Panc1 (cell line): ENCODE measurements around the gene ARHGAP31. TPM values are rescaled to one million over a fixed set of nuclear protein-coding genes. Genes with fewer than 3 reads are reported as not detected.

Source experiments
- ATAC-seq: fragments of 200-7000 bp; cut with Tn5 transposase; 2 replicates; pipeline ENCODE4 v1.9.1; 2020; ENCODE audit warnings: mild to moderate bottlenecking, moderate library complexity
- BruUV-seq: library from RNA; stranded (reverse); fragments of 400-500 nt; replicated peaks from 2 replicates; lab custom pipeline; 2021; lab: Mats Ljungman, UMichigan
- CTCF ChIA-PET: fragments of 300-600 bp; sonication (Branson Sonifier 250); formaldehyde crosslinking; loops from one replicate; lab custom pipeline; 2022; ENCODE audit warnings: antibody characterized with exemption; lab: Charles Lee
- POLR2A ChIA-PET: fragments of 300-600 bp; sonication (Branson Sonifier 250); formaldehyde crosslinking; loops from one replicate; lab custom pipeline; 2022; ENCODE audit warnings: antibody characterized with exemption; lab: Charles Lee
- DNase-seq: peaks from one replicate; pipeline ENCODE4 v3.0.0-alpha.2; 2010; ENCODE audit warnings: low read depth, low spot score
- H3K27ac ChIP-seq: 2 replicates; pipeline ENCODE4 v1.5.1; 2011; ENCODE audit warnings: mild to moderate bottlenecking, low read length, inconsistent platforms
- H3K27me3 ChIP-seq: fragments of 200-500 bp; sonication (Bioruptor generic); 2 replicates; pipeline ENCODE4 v1.6.0; 2014; ENCODE audit warnings: low read length, inconsistent platforms; ENCODE audit not compliant: control insufficient read depth, insufficient read depth
- H3K36me3 ChIP-seq: fragments of 200-500 bp; sonication (Bioruptor generic); 2 replicates; pipeline ENCODE4 v1.5.1; 2014; ENCODE audit warnings: inconsistent platforms, mild to moderate bottlenecking, low read length, moderate library complexity; ENCODE audit not compliant: control insufficient read depth, insufficient read depth
- H3K4me1 ChIP-seq: 2 replicates; pipeline ENCODE4 v1.5.1; 2011; ENCODE audit warnings: inconsistent platforms, mild to moderate bottlenecking, low read length, moderate library complexity; ENCODE audit not compliant: control insufficient read depth, insufficient read depth
- H3K4me3 ChIP-seq, 2 experiments: 2 replicates each; pipeline ENCODE4 v1.5.1; 2011 to 2012; ENCODE audit warnings: low read depth in 2 of 2, low read length in 2 of 2, mild to moderate bottlenecking in 2 of 2, inconsistent platforms in 1 of 2, moderate library complexity in 1 of 2
- H3K9me3 ChIP-seq: fragments of 200-500 bp; sonication (Bioruptor generic); 2 replicates; pipeline ENCODE4 v1.5.1; 2014; ENCODE audit warnings: low read depth, mild to moderate bottlenecking, inconsistent platforms, low read length, moderate library complexity; ENCODE audit not compliant: control insufficient read depth, insufficient read depth
- POLR2AphosphoS5 ChIP-seq: IDR thresholded peaks from 2 replicates; pipeline ENCODE4 v1.6.1; 2012; ENCODE audit warnings: mild to moderate bottlenecking, low read depth, low read length, moderate library complexity
- SIN3A ChIP-seq: IDR thresholded peaks from 2 replicates; pipeline ENCODE4 v1.6.1; 2012; ENCODE audit warnings: low read depth, mild to moderate bottlenecking, low read length, moderate library complexity, borderline replicate concordance; ENCODE audit not compliant: insufficient read depth
- TCF7L2 ChIP-seq: IDR thresholded peaks from 2 replicates; pipeline ENCODE4 v1.6.1; 2011; ENCODE audit warnings: mild to moderate bottlenecking, low read depth, low read length, inconsistent platforms
- in situ Hi-C: cut with HindIII; loops from 2 replicates; pipeline ENCODE4 v1.10.0; 2016; ENCODE audit warnings: low sequenced_read_pairs, low pct_unique_long_range_greater_than_20kb
- intact Hi-C: fragments of 100-400 bp; cut with micrococcal nuclease; formaldehyde crosslinking; loops from one replicate; pipeline ENCODE4 v1.10.0; 2022; ENCODE audit not compliant: unreplicated experiment
- total RNA-seq: library from RNA; stranded (reverse); gene quantifications from one replicate; pipeline ENCODE4 v1.2.1, GENCODE V29; 2021; ENCODE audit not compliant: unreplicated experiment
- TF ChIP-seq, protein P1 (sequence below), 2 experiments: IDR thresholded peaks; 2 replicates each; pipeline ENCODE4 v1.6.1; 2011 to 2012; ENCODE audit warnings: low read depth in 2 of 2, control low read depth in 1 of 2, low read length in 1 of 2, mild to moderate bottlenecking in 1 of 2, moderate library complexity in 1 of 2; ENCODE audit not compliant: insufficient read depth in 1 of 2
- TF ChIP-seq, protein P2 (sequence below): fragments of 450-650 bp; IDR thresholded peaks from 2 replicates; pipeline ENCODE4 v1.5.1; 2017; ENCODE audit warnings: mild to moderate bottlenecking

The ARHGAP31 gene
- total RNA-seq, 1 experiment from 2014 or later, result 7.6 TPM

DNA sequence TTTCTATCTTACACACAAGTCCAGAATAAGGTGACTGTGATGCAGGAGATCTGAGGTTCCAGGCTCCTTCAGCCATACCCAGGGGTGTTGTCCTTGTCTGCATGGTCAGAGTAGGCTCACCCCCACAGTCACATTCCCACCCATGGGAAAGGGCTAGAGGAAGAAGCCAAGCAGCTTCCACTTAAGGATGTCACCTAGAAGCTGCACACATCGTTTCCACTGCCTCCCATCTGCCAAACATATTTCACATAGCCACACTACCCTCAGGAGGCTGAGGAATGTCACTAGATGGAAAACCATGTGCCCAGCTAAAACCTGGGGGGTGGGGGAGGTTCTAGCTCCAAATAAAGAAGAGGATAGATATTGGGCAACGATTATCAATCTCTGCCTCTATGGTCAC lies 111.1 kb downstream of the ARHGAP31 start:
- no peaks in the 10 kb centered on the region for H3K27me3 ChIP-seq

GRCh38 chr3:119408243-119408950 lies 114.2 kb downstream of the ARHGAP31 start:
- H3K27me3 ChIP-seq, result no peaks in the 10 kb centered on the region
- TF ChIP-seq SIN3A (no peak), POLR2AphosphoS5 (no peak), TCF7L2 (no peak)
- TF ChIP-seq, protein P1, sequence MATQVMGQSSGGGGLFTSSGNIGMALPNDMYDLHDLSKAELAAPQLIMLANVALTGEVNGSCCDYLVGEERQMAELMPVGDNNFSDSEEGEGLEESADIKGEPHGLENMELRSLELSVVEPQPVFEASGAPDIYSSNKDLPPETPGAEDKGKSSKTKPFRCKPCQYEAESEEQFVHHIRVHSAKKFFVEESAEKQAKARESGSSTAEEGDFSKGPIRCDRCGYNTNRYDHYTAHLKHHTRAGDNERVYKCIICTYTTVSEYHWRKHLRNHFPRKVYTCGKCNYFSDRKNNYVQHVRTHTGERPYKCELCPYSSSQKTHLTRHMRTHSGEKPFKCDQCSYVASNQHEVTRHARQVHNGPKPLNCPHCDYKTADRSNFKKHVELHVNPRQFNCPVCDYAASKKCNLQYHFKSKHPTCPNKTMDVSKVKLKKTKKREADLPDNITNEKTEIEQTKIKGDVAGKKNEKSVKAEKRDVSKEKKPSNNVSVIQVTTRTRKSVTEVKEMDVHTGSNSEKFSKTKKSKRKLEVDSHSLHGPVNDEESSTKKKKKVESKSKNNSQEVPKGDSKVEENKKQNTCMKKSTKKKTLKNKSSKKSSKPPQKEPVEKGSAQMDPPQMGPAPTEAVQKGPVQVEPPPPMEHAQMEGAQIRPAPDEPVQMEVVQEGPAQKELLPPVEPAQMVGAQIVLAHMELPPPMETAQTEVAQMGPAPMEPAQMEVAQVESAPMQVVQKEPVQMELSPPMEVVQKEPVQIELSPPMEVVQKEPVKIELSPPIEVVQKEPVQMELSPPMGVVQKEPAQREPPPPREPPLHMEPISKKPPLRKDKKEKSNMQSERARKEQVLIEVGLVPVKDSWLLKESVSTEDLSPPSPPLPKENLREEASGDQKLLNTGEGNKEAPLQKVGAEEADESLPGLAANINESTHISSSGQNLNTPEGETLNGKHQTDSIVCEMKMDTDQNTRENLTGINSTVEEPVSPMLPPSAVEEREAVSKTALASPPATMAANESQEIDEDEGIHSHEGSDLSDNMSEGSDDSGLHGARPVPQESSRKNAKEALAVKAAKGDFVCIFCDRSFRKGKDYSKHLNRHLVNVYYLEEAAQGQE (IDR thresholded peaks at IDR 0.05; ENCODE audit: insufficient read depth in 1 of 2, low read depth in 2 of 2, low read length in 1 of 2), result no peak
- TF ChIP-seq, protein P2, sequence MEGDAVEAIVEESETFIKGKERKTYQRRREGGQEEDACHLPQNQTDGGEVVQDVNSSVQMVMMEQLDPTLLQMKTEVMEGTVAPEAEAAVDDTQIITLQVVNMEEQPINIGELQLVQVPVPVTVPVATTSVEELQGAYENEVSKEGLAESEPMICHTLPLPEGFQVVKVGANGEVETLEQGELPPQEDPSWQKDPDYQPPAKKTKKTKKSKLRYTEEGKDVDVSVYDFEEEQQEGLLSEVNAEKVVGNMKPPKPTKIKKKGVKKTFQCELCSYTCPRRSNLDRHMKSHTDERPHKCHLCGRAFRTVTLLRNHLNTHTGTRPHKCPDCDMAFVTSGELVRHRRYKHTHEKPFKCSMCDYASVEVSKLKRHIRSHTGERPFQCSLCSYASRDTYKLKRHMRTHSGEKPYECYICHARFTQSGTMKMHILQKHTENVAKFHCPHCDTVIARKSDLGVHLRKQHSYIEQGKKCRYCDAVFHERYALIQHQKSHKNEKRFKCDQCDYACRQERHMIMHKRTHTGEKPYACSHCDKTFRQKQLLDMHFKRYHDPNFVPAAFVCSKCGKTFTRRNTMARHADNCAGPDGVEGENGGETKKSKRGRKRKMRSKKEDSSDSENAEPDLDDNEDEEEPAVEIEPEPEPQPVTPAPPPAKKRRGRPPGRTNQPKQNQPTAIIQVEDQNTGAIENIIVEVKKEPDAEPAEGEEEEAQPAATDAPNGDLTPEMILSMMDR, result no peak
- DNase-seq (no peak), ATAC-seq (no peak)
- POLR2A ChIA-PET, result no interaction called here
- intact Hi-C loops (no loop called here), in situ Hi-C loops (no loop called here)
- H3K27ac ChIP-seq, result no peak overlapping the region
- H3K36me3 ChIP-seq, result no peaks in the 10 kb centered on the region
- no peak overlapping the region for H3K4me3 ChIP-seq
- no peaks in the 10 kb centered on the region for H3K9me3 ChIP-seq
- CTCF ChIA-PET, result no interaction called here
- no peaks in the 10 kb centered on the region for H3K4me1 ChIP-seq
- BruUV-seq, result no TSS peak

More for the DNA sequence above, 111.1 kb downstream of the ARHGAP31 start:
- intact Hi-C loops (no loop called here), in situ Hi-C loops (no loop called here)
- CTCF ChIA-PET, result no interaction called here
- Histone ChIP-seq H3K36me3 (no peaks in the 10 kb centered on the region), H3K4me3 (no peak overlapping the region), H3K4me1 (no peaks in the 10 kb centered on the region), H3K9me3 (no peaks in the 10 kb centered on the region), H3K27ac (no peak overlapping the region)
- DNase-seq (no peak), ATAC-seq (no peak)
- no TSS peak for BruUV-seq
- POLR2A ChIA-PET, result no interaction called here
- TF ChIP-seq, protein P2, result no peak
- TF ChIP-seq POLR2AphosphoS5, result no peak
